Endothelial cell (in vitro differentiated cells): ENCODE data around the gene TLE5. TPM values are rescaled to one million over a fixed set of nuclear protein-coding genes. Genes with fewer than 3 reads are reported as not detected.

Experiments
- DNase-seq: peaks from one replicate; pipeline ENCODE4 v3.0.0; 2021; ENCODE audit warnings: low spot score
- H3K27ac Mint-ChIP-seq: one replicate; pipeline ENCODE4 v1.8.0; 2021; ENCODE audit warnings: mixed read lengths, inconsistent platforms; ENCODE audit not compliant: unreplicated experiment
- H3K27me3 Mint-ChIP-seq: one replicate; pipeline ENCODE4 v1.8.0; 2021; ENCODE audit warnings: mild to moderate bottlenecking, moderate library complexity, mixed read lengths, inconsistent platforms; ENCODE audit not compliant: unreplicated experiment
- H3K36me3 Mint-ChIP-seq: one replicate; pipeline ENCODE4 v1.8.0; 2021; ENCODE audit warnings: mild to moderate bottlenecking, low read depth, mixed read lengths, inconsistent platforms; ENCODE audit not compliant: unreplicated experiment
- H3K4me1 Mint-ChIP-seq: one replicate; pipeline ENCODE4 v1.8.0; 2021; ENCODE audit warnings: mild to moderate bottlenecking, mixed read lengths, inconsistent platforms; ENCODE audit not compliant: unreplicated experiment
- H3K4me3 Mint-ChIP-seq: one replicate; pipeline ENCODE4 v1.8.0; 2021; ENCODE audit warnings: mild to moderate bottlenecking, mixed read lengths, inconsistent platforms; ENCODE audit not compliant: unreplicated experiment
- H3K9me3 Mint-ChIP-seq: one replicate; pipeline ENCODE4 v1.8.0; 2021; ENCODE audit warnings: mixed read lengths, inconsistent platforms; ENCODE audit not compliant: unreplicated experiment
- total RNA-seq: library from RNA; stranded (reverse); fragmentation: NEBNext Ultra II Directional; extraction: Animal tissue kit (Norgen Biotek cat#: 25700); gene quantifications from one replicate; pipeline ENCODE4 v1.2.1, GENCODE V29; 2021; ENCODE audit not compliant: unreplicated experiment
- TF ChIP-seq, protein P1 (sequence below): fragments of 200-600 bp; sonication (generic); IDR thresholded peaks from one replicate; pipeline ENCODE4 v1.5.0; 2021; ENCODE audit warnings: antibody characterized with exemption; ENCODE audit not compliant: unreplicated experiment

Gene TLE5
- total RNA-seq, 1 donor from 2014 or later = 343 TPM

- TF ChIP-seq, protein P1, sequence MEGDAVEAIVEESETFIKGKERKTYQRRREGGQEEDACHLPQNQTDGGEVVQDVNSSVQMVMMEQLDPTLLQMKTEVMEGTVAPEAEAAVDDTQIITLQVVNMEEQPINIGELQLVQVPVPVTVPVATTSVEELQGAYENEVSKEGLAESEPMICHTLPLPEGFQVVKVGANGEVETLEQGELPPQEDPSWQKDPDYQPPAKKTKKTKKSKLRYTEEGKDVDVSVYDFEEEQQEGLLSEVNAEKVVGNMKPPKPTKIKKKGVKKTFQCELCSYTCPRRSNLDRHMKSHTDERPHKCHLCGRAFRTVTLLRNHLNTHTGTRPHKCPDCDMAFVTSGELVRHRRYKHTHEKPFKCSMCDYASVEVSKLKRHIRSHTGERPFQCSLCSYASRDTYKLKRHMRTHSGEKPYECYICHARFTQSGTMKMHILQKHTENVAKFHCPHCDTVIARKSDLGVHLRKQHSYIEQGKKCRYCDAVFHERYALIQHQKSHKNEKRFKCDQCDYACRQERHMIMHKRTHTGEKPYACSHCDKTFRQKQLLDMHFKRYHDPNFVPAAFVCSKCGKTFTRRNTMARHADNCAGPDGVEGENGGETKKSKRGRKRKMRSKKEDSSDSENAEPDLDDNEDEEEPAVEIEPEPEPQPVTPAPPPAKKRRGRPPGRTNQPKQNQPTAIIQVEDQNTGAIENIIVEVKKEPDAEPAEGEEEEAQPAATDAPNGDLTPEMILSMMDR = no peak
- no peaks in the 10 kb centered on the region for H3K9me3 Mint-ChIP-seq
- H3K36me3 Mint-ChIP-seq = peaks cover 21% of the 10 kb centered on the region
- H3K27me3 Mint-ChIP-seq = peaks cover 10% of the 10 kb centered on the region
- H3K4me3 Mint-ChIP-seq = peak overlapping the region; percentile 69
- DNase-seq = no peak
- H3K4me1 Mint-ChIP-seq = peaks cover 10% of the 10 kb centered on the region
- no peak overlapping the region for H3K27ac Mint-ChIP-seq
These were observed 4.1 kb downstream of the TLE5 start for GRCh38 chr19:3058009-3058820.

- Mint-ChIP-seq H3K4me3 (no peak overlapping the region), H3K36me3 (peaks cover 21% of the 10 kb centered on the region)
These were observed 5.0 kb downstream of the TLE5 start for GRCh38 chr19:3057275-3057714.

DNA sequence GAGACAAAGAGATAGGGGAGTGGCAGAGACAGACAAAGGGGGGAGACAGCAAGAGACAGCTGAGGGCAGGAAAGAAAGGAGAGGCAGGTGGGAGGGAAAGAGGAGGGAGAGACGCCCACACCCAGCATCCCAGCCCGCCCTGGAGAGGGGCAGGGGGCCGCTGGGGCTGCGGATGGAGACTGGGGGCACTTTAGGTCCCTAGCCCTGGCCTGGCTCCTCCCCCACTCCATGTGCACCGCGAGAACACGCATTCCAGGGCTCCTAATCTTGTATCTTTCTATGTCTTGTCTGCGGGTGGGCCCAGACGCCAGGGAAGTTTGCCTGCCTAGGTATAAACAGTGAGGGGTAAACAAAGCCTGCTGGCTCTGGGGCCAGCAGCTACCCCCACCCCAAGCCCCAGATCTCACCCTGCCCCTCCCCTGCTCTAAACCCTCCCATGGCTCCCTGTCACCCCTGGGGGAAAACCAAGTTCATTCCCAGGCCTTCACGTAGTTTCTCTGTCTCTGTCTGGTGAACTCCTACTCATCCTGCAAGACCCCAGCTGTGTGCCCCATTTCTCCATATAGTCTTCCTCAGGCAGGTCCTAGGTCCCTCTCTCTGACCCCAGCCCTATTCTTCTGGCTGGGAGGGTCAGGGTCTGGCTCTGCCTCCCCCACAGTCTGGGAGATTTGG, 5.7 kb downstream of the TLE5 start:
- peaks cover 21% of the 10 kb centered on the region for H3K36me3 Mint-ChIP-seq

More at GRCh38 chr19:3057275-3057714, 5.0 kb downstream of the TLE5 start:
- H3K9me3 Mint-ChIP-seq = no peaks in the 10 kb centered on the region
- DNase-seq = no peak
- H3K27ac Mint-ChIP-seq = no peak overlapping the region
- H3K27me3 Mint-ChIP-seq = peaks cover 10% of the 10 kb centered on the region
- H3K4me1 Mint-ChIP-seq = peaks cover 10% of the 10 kb centered on the region
- TF ChIP-seq, protein P1 = no peak

GRCh38 chr19:3055741-3056416, 6.4 kb downstream of the TLE5 start:
- Mint-ChIP-seq H3K36me3 (peaks cover 19% of the 10 kb centered on the region), H3K27ac (no peak overlapping the region), H3K4me3 (no peak overlapping the region), H3K9me3 (no peaks in the 10 kb centered on the region), H3K27me3 (peaks cover 12% of the 10 kb centered on the region), H3K4me1 (peaks cover 9% of the 10 kb centered on the region)
- DNase-seq = no peak
- TF ChIP-seq, protein P1 = no peak

More for the DNA sequence above, 5.7 kb downstream of the TLE5 start:
- no peak for DNase-seq
- H3K4me3 Mint-ChIP-seq = no peak overlapping the region
- peaks cover 10% of the 10 kb centered on the region for H3K4me1 Mint-ChIP-seq
- no peaks in the 10 kb centered on the region for H3K9me3 Mint-ChIP-seq
- H3K27ac Mint-ChIP-seq = no peak overlapping the region
- TF ChIP-seq, protein P1 = no peak
- H3K27me3 Mint-ChIP-seq = peaks cover 12% of the 10 kb centered on the region
